GM12878 (cell line): ENCODE measurements around the gene MSH4. TPM values are rescaled to one million over a fixed set of nuclear protein-coding genes. Genes with fewer than 3 reads are reported as not detected.
A peak's percentile ranks its signal among the peaks of the same experiment; 100 is the strongest.

Experiments
- BMI1 ChIP-seq: fragments of 450-650 bp; IDR thresholded peaks from 2 replicates; pipeline ENCODE4 v1.6.1; 2016; ENCODE audit warnings: mild to moderate bottlenecking, moderate library complexity, borderline replicate concordance
- CBX3 ChIP-seq: fragments of 200-600 bp; sonication (generic); IDR thresholded peaks from 2 replicates; pipeline ENCODE4 v1.6.1; 2016; ENCODE audit warnings: low read depth, borderline replicate concordance
- CREB1 ChIP-seq: IDR thresholded peaks from 2 replicates; pipeline ENCODE4 v1.6.1; 2012; ENCODE audit warnings: low read depth, mild to moderate bottlenecking, inconsistent platforms
- ESRRA ChIP-seq: IDR thresholded peaks from 2 replicates; pipeline ENCODE4 v1.6.1; 2012; ENCODE audit warnings: mild to moderate bottlenecking, low read length, improper control_type of control experiment
- IRF3 ChIP-seq: fragments of 450-650 bp; IDR thresholded peaks from 2 replicates; pipeline ENCODE4 v1.6.1; 2014; ENCODE audit warnings: mild to moderate bottlenecking
- MEF2A ChIP-seq: IDR thresholded peaks from 2 replicates; pipeline ENCODE4 v1.6.1; 2011; ENCODE audit warnings: low read depth, mild to moderate bottlenecking, low read length, moderate library complexity; ENCODE audit not compliant: insufficient read depth
- MYC ChIP-seq: IDR thresholded peaks from 2 replicates; pipeline ENCODE4 v1.6.1; 2011; ENCODE audit warnings: mild to moderate bottlenecking, low read length, moderate library complexity, inconsistent platforms; ENCODE audit not compliant: insufficient read depth, insufficient replicate concordance, insufficient read length, severe bottlenecking
- NFYA ChIP-seq: IDR thresholded peaks from 2 replicates; pipeline ENCODE4 v1.6.1; 2011; ENCODE audit warnings: low read depth, mild to moderate bottlenecking, low read length, improper control_type of control experiment, borderline replicate concordance
- PML ChIP-seq: IDR thresholded peaks from 2 replicates; pipeline ENCODE4 v1.6.1; 2012; ENCODE audit warnings: low read length, inconsistent platforms
- POU2F2 ChIP-seq: IDR thresholded peaks from 3 replicates; pipeline ENCODE4 v1.6.1; 2011; ENCODE audit warnings: low read depth, mild to moderate bottlenecking, low read length, borderline replicate concordance
- PRDM15 ChIP-seq: fragments of 450-650 bp; formaldehyde crosslinking; IDR thresholded peaks from 2 replicates; pipeline ENCODE4 v1.4.0; 2020; ENCODE audit warnings: mild to moderate bottlenecking, moderate library complexity
- SIN3A ChIP-seq: IDR thresholded peaks from 2 replicates; pipeline ENCODE4 v1.6.1; 2012; ENCODE audit warnings: low read depth, low read length, improper control_type of control experiment
- STAT1 ChIP-seq: fragments of 450-650 bp; conservative IDR thresholded peaks from 2 replicates; pipeline ENCODE4 v1.6.1; 2014; ENCODE audit warnings: antibody characterized with exemption, mild to moderate bottlenecking
- WRNIP1 ChIP-seq: IDR thresholded peaks from 2 replicates; pipeline ENCODE4 v1.6.1; 2011; ENCODE audit warnings: low read depth, low read length, improper control_type of control experiment, borderline replicate concordance
- polyA plus RNA-seq, 11 experiments: library from polyadenylated mRNA; depleted of rRNA in 4 of 11; unstranded in 6 of 11; stranded (reverse) in 5 of 11; fragments of >200 nt; fragmentation: Nextera tagmentation in 4 of 11; fragmentation: Illumina TruSeq in 1 of 11; extraction: Ambion mirVana in 4 of 11; extraction: Trizol in 1 of 11; gene quantifications; 1 replicate in 1 of 11; 2 replicates in 10 of 11; pipeline versions ENCODE4 v1.2.1 to v1.2.3, GENCODE V29; 2011 to 2016; ENCODE audit warnings: inconsistent platforms in 2 of 11, missing spikeins in 2 of 11, low read depth in 1 of 11
- total RNA-seq, 4 experiments: library from RNA; depleted of rRNA in 3 of 4; stranded (reverse); fragments of >200 nt in 3 of 4; fragmentation: Illumina TruSeq in 1 of 4; extraction: Trizol in 1 of 4; gene quantifications; 2 replicates each; pipeline versions ENCODE4 v1.2.1 to v1.2.3, GENCODE V29; 2013 to 2021
- TF ChIP-seq, protein P1 (sequence below): fragments of 450-650 bp; IDR thresholded peaks from 2 replicates; pipeline ENCODE4 v1.6.1; 2016; ENCODE audit warnings: mild to moderate bottlenecking

The MSH4 gene
- total and polyA plus RNA-seq, 10 of the 15 experiments (the other 5 are each of a cell fraction or from before 2014, with no cell fraction given) = 0.04 to 0.34 (median 0.09) TPM; not detected in 3

GRCh38 chr1:75785983-75786853 lies 10.5 kb upstream of the MSH4 start, which contains the start of gene RABGGTB (continued):
- peak; percentile 21; the same call in 1 of the 2 replicates for TF ChIP-seq ESRRA
- TF ChIP-seq STAT1 = peak; percentile 79; the same call in 1 of the 2 replicates
- peak; percentile 96 for TF ChIP-seq POU2F2
- no peak for TF ChIP-seq IRF3
- no peak for TF ChIP-seq PRDM15 (CRISPR knock-in tag)
- no peak for TF ChIP-seq CBX3
- TF ChIP-seq PML = peak; percentile 99
- no peak for TF ChIP-seq NFYA
- no peak for TF ChIP-seq BMI1
- TF ChIP-seq MEF2A = 0 out of 2 replicates have a peak, but pooled peaks have one; percentile 48
- peak; percentile 53 for TF ChIP-seq CREB1
- peak; percentile 94 for TF ChIP-seq MYC
- peak; percentile 79; the same call in 1 of the 2 replicates for TF ChIP-seq SIN3A
- 0 out of 2 replicates have a peak, but pooled peaks have one; percentile 44 for TF ChIP-seq WRNIP1
- TF ChIP-seq, protein P1, sequence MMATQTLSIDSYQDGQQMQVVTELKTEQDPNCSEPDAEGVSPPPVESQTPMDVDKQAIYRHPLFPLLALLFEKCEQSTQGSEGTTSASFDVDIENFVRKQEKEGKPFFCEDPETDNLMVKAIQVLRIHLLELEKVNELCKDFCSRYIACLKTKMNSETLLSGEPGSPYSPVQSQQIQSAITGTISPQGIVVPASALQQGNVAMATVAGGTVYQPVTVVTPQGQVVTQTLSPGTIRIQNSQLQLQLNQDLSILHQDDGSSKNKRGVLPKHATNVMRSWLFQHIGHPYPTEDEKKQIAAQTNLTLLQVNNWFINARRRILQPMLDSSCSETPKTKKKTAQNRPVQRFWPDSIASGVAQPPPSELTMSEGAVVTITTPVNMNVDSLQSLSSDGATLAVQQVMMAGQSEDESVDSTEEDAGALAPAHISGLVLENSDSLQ = peak; percentile 9; the same call in 1 of the 2 replicates
